ENCODE measurements around the gene CPZ. TPM values are rescaled to one million over a fixed set of nuclear protein-coding genes. Genes with fewer than 3 reads are reported as not detected.
A peak's percentile ranks its signal among the peaks of the same experiment; 100 is the strongest.

Gene CPZ
- total and polyA plus RNA-seq, 11 donors = 0.13 to 4.8 (median 0.26) TPM; not detected in 2

DNA sequence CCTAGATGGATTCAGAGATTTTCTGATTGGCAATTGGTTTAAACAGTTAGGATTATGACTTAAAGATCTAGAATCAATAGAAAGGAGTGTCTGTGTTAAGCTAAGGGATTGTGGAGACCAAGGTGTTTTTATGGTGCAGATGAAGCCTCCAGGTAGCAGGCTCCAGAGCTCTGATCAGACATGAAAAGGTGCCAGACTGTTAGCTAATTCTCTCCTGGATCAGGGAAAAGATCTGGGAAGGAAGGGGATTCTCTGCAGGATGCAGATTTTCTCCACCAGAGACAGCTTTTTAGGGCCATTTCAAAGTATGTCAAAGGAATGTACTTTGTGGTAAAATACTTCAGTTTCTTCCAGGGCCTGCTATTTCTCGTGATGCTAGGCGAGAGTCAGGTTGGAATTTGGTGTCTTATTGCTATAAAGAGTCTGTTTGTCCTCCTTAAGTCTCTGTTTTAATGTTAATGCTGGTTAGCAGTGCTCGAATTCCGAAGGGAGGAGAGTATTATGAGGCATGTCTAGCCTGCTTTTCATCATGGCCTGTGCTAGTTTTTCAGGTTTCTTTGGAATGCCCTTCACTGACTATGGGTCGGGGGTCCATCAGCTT lies 24.4 kb upstream of the CPZ start:
- 47 to 55% (median 50%) methylated on average over 5 of the region's 5 CpGs for WGBS, 4 donors
- no peaks in the 10 kb centered on the region for H3K9me3 ChIP-seq
- intact Hi-C loops (cut with DNase I) = no loop called here
- H3K4me3 ChIP-seq = no peak overlapping the region
- TF ChIP-seq POLR2A (IDR thresholded peaks at IDR 0.05) = no peak
- TF ChIP-seq, protein P1, sequence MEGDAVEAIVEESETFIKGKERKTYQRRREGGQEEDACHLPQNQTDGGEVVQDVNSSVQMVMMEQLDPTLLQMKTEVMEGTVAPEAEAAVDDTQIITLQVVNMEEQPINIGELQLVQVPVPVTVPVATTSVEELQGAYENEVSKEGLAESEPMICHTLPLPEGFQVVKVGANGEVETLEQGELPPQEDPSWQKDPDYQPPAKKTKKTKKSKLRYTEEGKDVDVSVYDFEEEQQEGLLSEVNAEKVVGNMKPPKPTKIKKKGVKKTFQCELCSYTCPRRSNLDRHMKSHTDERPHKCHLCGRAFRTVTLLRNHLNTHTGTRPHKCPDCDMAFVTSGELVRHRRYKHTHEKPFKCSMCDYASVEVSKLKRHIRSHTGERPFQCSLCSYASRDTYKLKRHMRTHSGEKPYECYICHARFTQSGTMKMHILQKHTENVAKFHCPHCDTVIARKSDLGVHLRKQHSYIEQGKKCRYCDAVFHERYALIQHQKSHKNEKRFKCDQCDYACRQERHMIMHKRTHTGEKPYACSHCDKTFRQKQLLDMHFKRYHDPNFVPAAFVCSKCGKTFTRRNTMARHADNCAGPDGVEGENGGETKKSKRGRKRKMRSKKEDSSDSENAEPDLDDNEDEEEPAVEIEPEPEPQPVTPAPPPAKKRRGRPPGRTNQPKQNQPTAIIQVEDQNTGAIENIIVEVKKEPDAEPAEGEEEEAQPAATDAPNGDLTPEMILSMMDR (IDR thresholded peaks at IDR 0.05) = no peak
- ATAC-seq = no peak
- no peak overlapping the region for H3K27ac ChIP-seq
- DNase-seq = no peak
- peaks cover 0 to 17% (median 0%) of the 10 kb centered on the region in 9 donors for H3K27me3 ChIP-seq
- no peaks in the 10 kb centered on the region for H3K4me1 ChIP-seq
- no peaks in the 10 kb centered on the region for H3K36me3 ChIP-seq

DNA sequence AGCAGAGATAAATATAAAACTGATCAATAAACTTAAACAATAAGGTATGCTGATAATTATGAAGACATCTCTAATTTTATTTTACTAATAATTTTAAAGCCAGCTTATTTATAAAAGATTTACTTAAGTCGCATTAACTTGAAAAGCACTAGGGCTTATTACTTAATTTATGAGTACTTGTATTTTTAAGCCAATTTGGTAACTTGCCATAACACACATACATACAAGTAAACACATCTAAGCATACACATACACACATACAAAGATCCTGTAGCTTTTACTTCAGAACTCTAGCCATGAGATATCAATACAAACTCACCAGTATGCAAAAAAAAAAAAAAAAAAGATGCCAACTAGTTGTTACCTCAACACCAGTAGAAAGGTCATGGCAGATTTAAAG lies 22.4 kb upstream of the CPZ start:
- no peak for DNase-seq
- TF ChIP-seq POLR2A (IDR thresholded peaks at IDR 0.05) = no peak
- TF ChIP-seq, protein P1 (IDR thresholded peaks at IDR 0.05) = no peak
- H3K27me3 ChIP-seq = peaks cover 0 to 17% (median 0%) of the 10 kb centered on the region in 9 donors
- H3K4me3 ChIP-seq = no peak overlapping the region
- H3K36me3 ChIP-seq = no peaks in the 10 kb centered on the region
- no peak overlapping the region for H3K27ac ChIP-seq
- intact Hi-C loops (cut with DNase I) = no loop called here
- no peak for ATAC-seq
- no peaks in the 10 kb centered on the region for H3K4me1 ChIP-seq
- no peaks in the 10 kb centered on the region for H3K9me3 ChIP-seq
- WGBS, 4 donors = 88 to 96% (median 94%) methylated on average over 1 of the region's 1 CpG

DNA sequence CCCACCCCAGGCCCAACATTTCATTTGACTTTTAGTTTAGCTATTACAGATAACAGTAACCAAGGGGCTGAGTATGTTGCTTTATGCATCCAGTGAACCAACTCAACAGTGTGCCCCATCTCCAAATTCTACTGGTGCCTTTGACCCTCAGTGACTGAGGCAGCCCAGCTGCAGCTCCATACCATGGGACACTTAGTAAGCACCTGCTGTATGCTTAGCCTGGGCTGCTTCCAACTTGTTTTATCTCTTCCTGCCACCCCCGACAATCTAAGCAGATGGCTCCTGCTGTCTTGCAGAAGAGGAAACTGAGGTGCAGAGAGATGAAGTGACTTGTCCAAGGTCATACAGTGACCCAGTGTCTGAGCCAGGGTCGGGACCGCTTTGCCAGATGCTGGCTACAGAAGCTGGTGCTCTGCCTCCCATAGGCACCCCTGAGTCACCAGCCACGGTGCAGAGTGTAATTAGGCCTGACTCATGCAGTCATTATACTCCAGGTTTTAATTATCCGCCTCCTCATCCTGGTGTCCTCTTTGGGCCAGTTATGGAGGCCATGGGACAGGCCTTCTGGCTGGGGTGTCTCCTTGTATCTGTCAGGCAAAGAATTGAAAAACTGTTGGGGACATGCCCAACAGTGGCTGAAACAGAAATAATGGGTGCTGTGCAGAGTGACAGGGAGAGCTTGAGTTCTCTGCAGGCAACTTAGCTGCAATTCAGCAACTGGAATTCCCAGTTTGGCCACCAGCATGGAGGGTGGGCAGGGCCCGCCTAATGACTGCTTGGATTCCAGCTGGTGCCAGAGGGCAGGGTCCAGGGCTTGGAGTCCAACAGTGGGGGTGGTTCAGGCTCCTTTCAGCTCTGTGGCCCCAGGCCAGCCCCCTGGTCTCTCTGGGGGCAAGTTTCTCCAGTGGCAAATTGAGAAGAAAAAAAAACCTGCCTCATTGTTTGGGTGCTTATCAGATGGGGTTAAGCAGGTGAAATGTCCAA lies 20.6 kb upstream of the CPZ start:
- Histone ChIP-seq H3K27me3 (peaks cover 0 to 6% (median 0%) of the 10 kb centered on the region in 9 donors), H3K4me3 (no peak overlapping the region), H3K27ac (no peak overlapping the region), H3K9me3 (no peaks in the 10 kb centered on the region), H3K4me1 (no peaks in the 10 kb centered on the region), H3K36me3 (no peaks in the 10 kb centered on the region)
- no peak for ATAC-seq
- peak in 2 of 5 donors; percentile 6 to 28 for DNase-seq
- WGBS, 4 donors = 71 to 84% (median 76%) methylated on average over 6 of the region's 6 CpGs
- intact Hi-C loops (cut with DNase I) = no loop called here
- TF ChIP-seq, protein P1 (IDR thresholded peaks at IDR 0.05) = no peak
- TF ChIP-seq POLR2A (IDR thresholded peaks at IDR 0.05) = no peak

DNA sequence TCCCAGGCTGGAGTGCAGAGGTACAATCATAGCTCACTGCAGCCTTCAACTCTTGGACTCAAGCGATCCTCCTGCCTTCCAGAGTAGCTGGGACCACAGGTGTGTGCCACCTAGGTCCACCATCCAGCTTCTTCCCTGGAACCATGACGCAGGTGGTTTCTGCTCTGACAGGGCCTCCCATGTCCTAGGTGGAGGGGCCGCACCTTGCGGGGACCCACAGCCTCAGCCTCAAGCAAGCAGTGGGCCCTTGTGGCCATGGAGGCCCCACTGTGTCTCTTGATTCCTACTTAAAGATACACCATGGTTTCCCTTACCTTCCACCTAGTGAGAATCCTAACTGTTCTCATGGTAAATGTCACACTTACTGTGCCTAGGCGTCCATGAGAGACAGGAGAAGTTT lies 19.3 kb upstream of the CPZ start:
- peaks cover 0 to 16% (median 6%) of the 10 kb centered on the region in 9 donors for H3K27me3 ChIP-seq
- no peak overlapping the region for H3K4me3 ChIP-seq
- WGBS, 4 donors = 66 to 86% (median 77%) methylated on average over 5 of the region's 5 CpGs
- no peak for TF ChIP-seq POLR2A (IDR thresholded peaks at IDR 0.05)
- TF ChIP-seq, protein P1 (IDR thresholded peaks at IDR 0.05) = no peak
- no peaks in the 10 kb centered on the region for H3K4me1 ChIP-seq
- peak in 1 of 5 donors; percentile 17 for DNase-seq
- no peaks in the 10 kb centered on the region for H3K36me3 ChIP-seq
- ATAC-seq = no peak
- no peak overlapping the region for H3K27ac ChIP-seq
- intact Hi-C loops (cut with DNase I) = no loop called here
- H3K9me3 ChIP-seq = no peaks in the 10 kb centered on the region

Measured in heart left ventricle (tissue), 16 donors.